GM18511 (cell line): ENCODE data around the gene PROCA1.
"Not testable (repeated sequence)": the region's sequence is repeated elsewhere in the genome, so short reads cannot be mapped to it uniquely, and the experiment has no call there.

Experiments
- ATAC-seq: cut with Tn5 transposase; IDR thresholded peaks from one replicate; pipeline ENCODE4 v1.9.1; 2021; ENCODE audit warnings: mild to moderate bottlenecking, moderate library complexity; ENCODE audit not compliant: unreplicated experiment

PROCA1 gene

DNA sequence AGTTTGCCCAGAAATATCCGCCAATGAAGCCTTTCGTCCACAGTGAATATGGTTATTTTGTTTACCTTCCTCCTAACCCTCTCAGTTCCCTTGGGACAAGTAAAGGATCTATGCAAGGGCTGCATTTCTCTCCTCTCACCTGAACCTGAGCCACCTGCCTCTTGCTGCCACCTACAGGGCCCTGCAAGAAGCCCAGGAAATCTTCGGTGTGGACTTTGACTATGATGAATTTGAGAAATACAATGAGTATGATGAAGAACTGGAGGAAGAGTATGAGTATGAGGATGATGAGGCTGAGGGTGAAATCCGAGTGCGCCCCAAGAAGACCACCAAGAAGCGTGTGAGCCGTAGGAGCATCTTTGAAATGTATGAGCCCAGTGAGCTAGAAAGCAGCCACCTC lies 35.7 kb downstream of the PROCA1 start:
- ATAC-seq = no peak

DNA sequence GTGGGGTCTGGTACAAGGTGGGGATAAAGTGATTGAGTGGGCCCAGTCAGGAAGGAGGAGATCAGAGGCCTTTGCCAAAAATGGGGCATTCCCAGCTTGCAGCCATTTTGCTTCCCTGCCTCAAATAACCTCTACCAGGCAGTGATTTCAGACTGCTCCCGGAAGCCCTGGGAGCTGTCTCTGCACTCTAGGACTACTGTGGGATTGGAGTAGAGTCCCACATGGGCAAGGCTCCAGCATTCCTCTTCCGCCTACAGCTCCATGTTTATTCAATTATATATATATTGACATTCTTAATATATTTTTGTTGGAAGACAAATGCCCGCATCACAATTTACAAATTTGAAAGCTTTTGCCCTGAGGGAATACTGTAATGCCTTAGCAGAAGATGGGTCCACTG lies 36.2 kb downstream of the PROCA1 start:
- no peak for ATAC-seq

DNA sequence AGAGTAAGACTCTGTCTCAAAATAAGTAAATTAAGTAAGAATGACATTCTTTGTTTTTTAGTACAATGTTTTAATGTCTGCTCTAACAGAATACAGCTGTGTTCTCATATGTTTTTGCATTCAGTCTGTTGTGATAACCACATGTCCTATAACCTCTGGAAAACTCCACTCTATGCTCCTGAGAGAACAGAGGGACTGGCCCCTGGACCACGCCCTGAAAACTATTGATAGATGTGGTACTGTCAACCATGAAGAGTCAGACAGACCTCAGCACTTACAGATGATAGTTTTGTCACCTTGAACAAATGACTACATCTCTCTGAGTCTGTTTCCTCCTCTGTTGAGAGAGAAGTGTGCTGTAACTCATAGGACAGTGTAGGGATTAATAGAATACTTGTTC lies 41.8 kb downstream of the PROCA1 start:
- no peak for ATAC-seq

DNA sequence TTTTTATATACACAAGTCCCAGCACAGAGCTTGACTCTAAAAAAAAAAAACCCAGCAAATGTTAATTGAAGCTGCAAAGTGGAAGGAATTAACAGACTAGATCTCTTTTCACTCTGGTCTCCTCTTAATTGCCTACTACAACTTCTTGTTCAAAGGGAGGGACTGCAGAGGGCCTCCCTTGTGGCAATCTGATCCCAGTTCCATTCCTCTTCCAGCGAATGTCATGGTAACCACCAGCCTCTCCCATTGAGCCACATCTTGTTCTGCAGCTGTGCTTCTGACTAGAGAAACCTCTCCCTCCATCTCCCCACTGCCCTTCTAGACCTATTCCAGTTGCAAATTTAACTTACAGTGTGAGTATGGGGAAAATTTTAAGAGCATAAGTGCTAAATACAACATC lies 43.8 kb downstream of the PROCA1 start:
- no peak for ATAC-seq

DNA sequence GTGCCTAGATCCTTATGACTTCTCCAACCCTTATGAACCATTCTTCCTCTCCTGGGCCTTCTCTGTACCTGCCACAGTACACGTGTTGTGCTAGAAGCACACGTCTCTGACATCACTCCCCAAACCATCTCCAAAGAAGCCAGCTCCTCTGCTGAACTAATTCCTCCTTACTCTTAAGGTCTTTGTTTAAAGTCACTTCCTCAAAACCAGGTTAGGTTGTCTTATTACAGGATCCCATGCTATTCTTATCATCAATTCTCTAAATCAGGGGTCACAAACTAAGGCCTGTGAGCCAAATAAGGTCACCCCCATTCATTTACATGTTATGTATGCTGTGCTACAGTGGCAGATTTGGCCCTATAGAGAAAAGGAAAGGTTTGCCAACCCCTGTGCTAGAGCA lies 45.7 kb downstream of the PROCA1 start:
- no peak for ATAC-seq

DNA sequence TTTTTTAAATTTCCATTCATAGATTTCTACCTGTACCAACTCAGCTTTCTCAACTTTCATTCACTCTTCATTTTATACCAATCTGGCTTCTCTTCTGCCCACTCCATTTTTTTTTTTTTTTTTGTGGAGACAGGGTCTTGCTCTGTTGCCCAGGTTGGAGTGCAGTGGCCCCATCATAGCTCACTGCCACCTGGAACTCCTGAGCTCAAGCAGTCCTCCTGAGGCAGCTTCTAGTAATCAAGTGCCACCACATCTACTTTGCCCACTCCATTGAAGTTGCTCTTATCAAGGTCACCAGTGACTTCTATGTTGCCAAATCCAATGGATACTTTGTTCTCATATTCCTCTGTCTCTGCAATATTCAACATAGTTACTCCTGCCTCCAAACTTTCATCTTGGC lies 48.0 kb downstream of the PROCA1 start:
- no peak for ATAC-seq

DNA sequence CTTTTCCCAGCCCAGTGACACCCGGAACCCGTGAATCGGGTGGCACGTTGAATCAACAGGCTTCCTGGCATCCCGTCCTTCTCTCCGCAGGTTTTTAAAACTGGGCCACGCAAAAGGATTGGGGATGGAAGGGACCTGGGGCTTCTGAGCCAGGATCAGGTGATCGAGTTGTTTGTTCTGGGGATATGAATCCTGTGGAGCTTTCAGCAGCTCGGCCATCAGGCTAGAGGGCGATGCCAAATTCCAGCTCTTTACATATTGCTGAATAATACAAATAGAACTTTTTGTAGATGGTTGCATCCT lies 49.2 kb downstream of the PROCA1 start:
- ATAC-seq = no peak

DNA sequence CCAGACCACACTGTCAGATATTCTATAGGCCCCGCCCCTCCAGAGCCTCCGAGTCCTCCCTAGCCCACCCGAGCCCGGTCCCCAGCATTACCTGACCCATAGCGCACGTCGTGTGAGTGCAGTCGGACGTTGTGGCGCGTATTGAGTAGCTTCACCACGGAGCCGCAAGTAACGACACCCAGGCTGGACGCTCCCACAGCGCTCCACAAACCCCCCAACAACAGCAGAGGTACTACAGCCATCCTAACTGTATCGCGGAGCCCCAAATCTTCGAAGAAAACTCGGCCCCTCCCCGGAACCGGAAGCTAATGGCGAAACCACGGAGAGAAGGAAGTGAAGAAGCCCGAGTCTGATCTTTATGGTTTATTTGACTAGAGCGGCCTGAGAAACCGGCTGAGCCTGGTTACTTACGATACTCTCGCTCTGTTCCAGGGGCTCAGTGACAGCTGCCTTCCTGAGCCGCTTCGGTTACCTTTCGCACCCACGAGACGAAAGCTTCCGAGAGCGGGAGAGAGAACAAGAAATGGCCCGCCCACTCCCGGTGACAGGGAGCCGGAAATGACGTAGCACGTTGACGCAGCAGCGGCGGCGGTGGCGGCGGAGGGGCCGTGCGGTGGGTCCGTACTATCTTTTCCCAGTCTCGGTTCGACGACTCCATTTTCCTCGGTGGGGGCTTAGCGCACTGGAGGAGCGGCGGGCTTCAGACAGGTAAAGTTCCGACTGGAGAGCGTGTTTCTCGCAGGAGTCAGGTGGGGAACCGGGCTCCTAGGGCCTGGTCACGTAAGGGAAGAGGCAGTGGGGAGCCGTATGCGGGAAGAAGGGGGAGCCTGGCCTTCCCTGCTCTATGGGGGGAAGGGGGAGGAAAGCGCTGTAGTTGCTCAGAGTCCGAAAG lies 49.8 kb downstream of the PROCA1 start, which contains the start of the genes SDF2 and SUPT6H:
SDF2 (minus strand) TSS at position 272 of the 892 bp plus-strand sequence; CDS start at position 242, 30 bp downstream.
SUPT6H (plus strand) TSS at position 571 of the 892 bp plus-strand sequence. CDS start 11,197 bp downstream, outside the sequence.
- peak; percentile 97 for ATAC-seq

DNA sequence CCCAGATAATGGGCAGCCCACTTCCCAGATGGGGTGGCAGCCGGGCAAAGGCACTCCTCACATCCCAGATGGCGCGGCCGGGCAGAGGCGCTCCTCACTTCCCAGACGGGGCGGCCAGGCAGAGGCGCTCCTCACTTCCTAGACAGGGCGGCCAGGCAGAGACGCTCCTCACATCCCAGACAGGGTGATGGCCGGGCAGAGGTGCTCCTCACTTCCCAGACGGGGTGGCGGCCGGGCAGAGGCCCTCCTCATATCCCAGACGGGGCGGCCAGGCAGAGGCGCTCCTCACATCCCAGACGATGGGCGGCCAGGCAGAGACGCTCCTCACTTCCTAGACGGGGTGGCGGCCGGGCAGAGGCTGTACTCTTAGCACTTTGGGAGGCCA lies 52.2 kb downstream of the PROCA1 start:
- ATAC-seq = not testable (repeated sequence)

DNA sequence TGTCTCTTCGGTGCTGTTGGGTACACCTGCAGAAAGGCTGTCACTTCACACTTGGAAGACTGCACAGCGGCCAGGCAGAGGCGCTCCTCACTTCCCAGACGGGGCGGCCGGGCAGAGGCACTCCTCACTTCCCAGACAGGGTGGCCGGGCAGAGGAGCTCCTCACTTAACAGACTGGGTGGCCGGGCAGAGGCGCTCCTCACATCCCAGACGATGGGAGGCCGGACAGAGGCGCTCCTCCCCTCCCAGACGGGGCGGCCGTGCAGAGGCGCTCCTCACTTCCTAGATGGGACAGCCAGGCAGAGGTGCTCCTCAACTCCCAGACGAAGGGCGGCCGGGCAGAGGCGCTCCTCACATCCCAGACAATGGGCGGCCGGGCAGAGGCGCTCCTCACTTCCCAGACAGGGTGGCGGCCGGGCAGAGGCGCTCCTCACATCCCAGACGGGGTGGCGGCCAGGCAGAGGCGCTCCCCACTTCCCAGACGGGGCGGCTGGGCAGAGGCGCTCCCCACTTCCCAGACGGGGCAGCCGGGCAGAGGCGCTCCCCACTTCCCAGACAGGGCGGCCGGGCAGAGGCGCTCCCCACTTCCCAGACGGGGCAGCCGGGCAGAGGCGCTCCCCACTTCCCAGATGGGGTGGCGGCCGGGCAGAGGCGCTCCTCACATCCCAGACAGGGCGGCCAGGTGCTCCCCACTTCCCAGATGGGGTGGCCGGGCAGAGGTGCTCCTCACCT lies 52.8 kb downstream of the PROCA1 start:
- not testable (repeated sequence) for ATAC-seq

DNA sequence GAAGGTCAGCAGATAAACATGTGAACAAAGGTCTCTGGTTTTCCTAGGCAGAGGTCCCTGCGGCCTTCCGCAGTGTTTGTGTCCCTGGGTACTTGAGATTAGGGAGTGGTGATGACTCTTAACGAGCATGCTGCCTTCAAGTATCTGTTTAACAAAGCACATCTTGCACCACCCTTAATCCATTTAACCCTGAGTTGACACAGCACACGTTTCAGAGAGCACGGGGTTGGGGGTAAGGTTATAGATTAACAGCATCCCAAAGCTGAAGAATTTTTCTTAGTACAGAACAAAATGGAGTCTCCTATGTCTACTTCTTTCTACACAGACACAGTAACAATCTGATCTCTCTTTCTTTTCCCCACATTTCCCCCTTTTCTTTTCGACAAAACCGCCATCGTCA lies 53.3 kb downstream of the PROCA1 start:
- ATAC-seq = not testable (repeated sequence)

DNA sequence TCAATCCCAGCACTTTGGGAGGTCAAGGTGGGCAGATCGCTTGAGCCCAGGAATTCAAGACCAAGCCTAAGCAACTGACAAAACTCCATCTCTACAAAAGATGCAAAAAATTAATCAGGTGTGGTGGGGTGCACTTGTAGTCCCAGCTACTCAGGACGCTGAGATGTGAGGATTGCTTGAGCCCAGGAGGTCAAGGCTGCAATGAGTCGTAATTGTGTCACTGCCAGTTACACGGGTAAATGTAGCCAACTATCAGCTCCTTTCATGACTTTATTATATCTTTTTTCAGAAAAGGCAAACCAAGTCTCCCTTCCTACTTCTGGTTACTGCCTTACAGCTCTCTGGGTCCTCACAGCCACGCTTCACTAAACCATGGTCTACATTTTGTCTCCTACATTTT lies 53.9 kb downstream of the PROCA1 start:
- ATAC-seq = no peak

DNA sequence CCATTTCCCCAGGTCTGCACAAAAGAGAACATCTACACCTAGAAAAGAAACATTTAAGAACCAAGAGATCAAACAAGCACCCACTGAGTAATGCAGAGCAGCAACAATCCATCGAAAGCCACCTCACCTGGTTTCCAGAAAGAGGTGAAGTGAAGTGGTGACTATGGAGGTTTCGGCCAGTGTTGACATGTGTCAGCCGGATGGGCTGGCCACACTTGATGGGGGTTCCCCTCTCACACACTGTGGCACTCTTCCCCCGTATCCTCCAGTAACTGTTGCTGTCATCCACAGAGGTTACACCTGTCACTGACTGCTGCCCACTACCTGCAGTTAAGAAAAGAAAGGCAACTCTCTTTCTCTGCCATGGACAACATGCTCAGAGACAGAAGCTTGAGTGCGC lies 56.5 kb downstream of the PROCA1 start:
- no peak for ATAC-seq
